Stromal cell of bone marrow (primary cell): ENCODE measurements around the gene FSTL4.

Source experiments
- DNase-seq: peaks from one replicate; pipeline ENCODE4 v3.0.0-alpha.2; 2012; ENCODE audit warnings: low read depth

FSTL4 gene

DNA sequence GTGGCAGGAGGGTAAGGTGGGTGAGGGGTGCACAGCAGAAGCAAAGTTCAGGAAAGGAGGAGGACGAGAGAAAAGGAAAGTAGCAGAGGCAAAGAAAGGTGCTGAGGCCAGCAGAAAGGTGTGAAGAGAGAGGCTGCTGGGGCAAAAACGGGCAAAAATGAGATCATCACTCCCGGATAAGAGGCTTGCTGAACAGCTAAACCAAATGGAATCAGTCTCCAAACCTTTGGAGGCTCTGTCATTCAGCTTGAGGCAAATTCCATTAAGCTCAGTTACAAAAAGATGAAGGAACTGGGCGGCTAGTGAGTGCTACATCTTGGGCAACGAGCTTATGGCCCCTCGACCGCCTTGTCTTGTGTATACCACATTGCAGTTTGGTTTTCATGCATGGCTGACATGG is 136.4 kb downstream of the FSTL4 start:
- DNase-seq, result no peak

DNA sequence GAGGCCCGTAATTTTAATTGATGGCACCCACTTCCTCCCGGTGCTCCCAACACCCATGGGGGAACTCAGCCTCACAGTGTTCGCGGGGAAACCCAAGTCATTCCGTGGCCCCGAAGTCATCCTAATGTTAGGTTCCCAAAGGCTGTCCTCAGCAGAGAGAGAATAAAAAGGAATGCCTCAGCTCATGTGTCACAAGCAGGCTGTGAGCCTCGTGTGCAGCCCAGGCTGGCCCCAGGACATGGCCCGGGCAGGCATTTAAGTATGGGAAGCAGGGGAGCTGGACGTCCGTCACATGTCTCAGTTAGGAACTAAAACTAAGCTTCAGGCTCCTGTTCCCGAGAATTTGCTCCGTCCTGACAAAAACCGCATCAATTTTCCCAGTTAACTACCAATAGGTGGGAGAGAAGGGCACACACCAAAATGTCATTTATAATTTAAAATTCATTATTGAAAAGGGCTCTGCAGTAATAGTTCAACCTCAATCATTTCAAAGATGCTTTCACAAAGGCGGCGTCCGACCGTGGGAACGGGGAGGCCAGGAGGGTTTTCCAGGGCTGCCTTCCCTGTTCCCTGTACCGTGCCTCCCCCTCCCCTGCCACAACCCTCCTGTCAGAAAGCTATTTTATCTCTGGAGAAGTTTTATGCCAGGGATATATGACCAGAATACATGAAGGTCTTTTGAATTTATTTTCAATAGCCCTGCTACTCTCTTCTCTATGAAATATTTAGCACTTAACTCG is 137.3 kb downstream of the FSTL4 start:
- no peak for DNase-seq

DNA sequence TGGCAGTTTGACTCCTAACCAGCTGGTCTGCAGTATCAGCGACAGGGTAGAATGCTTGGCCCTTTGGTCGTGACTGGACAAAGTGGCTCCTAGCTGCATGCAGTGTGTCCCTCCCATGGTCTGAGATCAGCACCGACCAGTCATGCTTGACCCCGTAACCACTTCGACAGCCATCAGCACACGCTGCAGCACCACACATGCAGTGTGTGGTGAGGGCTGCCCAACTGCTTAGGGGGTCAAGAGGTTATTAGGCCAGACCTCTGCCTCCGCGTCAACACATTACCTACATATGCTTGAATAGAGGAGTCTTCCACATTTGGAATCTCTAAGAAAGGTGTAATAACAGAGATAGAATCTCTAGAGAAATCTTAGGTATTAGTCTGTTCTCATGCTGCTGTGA is 139.1 kb downstream of the FSTL4 start:
- no peak for DNase-seq

DNA sequence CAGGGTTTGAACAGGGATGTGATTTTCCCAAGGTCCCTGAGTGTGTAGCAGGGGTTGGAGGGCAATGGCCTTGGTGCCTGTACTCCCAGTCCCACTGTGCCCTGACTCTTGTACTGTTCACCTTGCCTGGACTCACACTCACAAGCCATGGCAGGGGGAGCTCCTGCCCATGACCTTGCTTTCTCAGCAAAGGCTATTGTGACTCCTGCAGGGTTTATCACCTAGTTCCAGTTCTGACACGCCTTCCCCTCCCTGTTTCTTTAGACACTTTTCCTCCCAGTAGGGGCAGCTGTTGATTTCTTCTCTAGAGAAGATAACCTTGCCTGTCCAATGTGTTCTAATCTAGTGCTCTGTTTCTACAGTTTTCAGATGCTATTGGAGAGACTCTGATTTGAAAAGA is 139.5 kb downstream of the FSTL4 start:
- DNase-seq, result no peak

DNA sequence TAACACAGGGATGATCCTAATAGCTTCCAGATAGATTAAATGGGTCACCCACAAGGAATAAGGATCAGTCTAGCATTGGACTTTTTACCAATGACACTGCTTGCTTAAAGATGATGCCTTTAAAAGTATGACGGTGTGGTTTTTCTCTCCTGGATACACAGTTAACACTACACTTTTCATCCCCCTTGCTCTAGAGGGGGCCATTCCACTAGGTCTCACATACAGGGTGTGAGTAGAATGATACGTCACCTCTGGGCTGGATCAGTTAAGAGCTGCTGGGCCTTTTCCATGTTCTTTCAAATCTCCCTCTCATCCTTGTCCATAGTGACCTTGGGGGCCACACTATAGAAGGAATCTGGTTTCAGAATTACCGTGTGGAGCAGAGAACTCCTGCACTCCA is 140.6 kb downstream of the FSTL4 start:
- DNase-seq, result no peak

DNA sequence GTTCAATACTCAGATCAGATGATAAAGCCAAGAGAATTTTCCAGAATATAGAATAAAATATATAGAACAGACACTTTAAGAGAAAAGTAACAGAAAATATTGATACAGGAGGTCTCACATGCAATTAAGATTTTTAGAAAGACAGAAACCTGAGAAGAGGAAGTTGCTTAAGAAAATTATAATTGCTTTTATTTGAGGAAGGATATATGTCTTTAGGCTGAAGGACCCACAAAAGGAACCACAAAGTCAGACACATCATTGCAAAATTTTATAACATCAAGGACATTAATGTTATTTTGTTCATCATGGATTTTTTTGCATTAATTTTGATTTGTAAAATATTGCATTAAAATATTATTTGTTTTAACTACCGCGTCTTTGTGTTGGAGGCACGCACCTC is 141.5 kb downstream of the FSTL4 start:
- no peak for DNase-seq

DNA sequence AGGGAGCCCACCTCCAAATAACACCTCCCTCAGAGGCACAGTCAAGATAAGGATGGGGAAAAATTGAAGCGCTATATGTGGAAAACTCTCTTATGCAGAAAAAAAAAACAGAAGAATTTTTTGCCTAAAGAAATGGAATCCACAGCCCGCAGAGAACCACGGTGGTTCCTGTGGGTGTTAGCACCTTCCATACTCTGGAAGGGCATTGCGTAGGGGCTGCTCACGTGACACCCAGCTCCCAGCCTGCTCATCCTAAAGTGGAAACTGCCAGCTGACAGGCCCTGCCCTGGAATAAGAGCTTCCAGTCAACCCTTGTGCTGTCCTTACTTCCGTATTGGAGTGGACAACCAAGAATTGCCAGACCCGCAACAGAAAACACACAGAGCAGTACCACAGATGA is 142.5 kb downstream of the FSTL4 start:
- no peak for DNase-seq

DNA sequence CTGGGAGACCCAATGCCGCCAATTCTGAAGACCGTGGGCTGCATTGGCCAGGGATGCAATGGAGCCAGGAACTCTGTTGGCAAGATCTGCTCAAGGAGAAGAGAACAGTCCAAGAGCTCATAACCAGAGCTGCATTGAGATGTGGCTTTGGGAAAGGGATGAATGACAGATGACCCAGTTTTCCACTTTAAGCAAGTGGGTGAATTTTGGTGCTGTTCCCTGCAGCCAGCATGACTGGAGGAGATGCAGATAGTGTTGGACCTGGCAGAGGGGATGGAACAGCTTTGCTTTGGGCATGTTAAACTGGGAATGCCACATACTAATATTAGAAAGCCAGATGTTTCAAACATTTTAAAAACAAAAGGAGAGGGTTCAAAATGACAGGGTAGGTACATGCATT is 143.1 kb downstream of the FSTL4 start:
- DNase-seq, result no peak

DNA sequence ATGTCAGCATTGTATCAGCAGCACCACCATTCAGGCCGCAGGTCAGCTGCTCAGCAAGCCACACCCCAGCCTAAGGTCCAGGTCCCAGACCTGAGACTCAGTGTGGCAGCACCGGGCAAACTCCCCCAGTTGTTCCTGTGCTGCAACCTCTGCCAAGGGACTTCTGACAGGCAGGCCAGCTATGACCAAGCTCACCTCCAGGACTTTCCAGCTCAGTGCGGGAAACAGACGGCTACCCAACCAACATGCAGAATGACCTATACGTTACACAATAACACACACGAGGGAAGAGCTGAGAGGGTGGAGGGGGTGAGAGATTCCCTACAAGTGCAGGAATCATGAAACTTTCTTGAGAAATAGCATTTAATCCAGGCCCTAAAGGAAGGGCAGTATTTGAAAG is 143.7 kb downstream of the FSTL4 start:
- DNase-seq, result no peak

DNA sequence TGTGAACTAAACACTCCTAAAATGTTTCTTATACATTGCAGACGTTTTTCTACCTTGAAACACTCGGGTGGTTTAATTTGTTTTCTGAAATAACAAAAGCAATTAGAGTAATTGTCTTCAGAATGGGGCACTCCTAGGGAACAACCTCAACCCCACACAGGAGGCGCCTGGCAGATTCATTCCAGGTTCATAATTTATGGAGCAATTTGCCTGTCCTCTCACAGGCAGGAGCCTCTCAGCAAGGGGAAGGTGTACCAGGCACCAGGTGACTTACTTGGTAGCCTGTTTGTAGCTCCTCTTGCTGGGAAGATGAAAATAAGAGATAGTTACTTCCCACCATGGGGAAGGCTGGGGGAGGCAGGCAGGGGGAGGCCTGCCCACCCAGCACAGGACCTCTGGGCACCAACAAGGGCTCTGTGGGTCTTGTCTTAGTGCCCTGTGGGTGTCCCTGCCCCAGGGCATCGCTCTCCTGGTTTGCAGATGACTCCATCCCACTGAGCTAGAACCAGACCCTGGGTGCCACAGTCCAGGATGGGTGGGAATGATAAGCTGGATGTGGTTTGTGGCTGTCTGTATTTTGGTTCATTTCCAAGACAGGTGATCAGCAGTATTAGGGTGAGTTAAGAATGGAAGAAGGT is 144.4 kb downstream of the FSTL4 start:
- DNase-seq, result no peak

DNA sequence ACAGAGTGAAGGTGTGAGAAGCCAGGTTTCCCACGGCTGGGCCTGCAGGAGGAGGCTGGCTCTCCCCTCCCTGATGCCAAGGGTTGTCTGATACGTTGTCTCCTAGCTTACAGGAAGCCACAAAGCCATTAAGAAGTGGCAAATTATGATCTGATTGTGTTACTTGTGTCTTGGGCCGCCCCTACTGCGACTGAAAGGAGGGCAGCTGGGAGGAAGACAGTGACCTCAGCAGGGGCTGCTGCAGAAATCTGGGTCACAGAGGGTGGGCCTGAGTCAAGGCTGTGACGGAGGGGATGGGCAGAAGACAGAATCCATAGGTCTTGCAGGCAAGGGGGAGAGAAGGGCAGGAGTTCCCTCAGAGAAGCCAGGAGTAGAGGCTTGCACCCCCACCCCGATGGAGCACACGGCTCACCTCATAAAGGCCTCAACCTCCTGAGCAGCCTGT is 145.0 kb downstream of the FSTL4 start:
- DNase-seq, result no peak

DNA sequence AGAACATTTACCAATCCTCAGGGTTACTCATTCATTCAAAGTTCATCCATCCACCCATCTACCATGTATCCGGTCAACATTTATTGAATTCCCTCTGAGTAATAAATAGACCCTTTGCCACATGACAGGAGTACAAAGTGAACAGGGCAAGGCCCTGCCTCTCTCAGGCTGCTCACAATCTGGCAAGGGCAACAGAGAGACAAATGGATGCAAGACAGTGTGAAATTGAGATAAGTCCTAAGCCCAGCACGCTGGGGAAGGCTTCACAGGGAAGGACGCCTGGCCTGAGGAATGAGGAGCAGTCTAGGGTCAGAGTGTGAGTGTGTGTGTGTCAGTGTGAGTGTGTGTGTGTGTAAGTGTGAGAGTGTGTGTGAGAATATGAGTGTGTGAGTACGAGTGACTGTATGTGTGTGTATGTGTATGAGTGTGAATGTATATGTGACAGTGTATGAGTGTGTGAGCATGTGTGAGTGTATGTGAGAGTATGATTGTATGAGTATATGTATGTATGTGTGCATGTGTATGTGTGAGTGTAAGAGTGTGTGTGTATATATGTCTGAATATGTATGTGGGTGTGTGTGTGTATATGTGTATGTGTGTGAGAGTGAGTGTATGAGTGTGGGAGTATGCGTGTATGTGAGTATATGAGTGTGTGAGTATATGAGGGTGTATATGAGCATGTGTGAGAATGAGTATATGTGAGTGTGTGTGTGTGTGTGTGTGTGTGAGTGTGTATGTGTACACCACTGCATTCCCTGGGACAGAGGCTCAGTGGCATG is 145.6 kb downstream of the FSTL4 start:
- no peak for DNase-seq

DNA sequence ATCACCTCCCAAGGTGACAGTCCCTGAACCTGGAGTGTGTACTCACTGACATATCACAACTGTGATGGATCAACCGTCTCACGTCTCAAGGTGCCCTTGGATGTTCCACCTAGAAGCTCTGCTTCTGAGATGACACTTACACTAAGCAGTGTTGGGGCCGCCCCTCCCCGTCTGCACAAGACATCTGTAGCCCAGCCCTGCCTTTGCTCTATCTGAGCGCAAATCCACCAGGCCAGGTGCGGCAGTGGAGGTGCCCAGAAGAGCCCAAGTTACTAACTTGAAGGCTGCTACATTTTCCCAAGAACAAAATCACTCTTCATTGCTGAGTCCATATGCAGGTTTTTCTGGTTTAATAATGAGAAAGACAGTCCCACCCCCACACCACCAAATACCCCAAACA is 148.3 kb downstream of the FSTL4 start:
- no peak for DNase-seq

DNA sequence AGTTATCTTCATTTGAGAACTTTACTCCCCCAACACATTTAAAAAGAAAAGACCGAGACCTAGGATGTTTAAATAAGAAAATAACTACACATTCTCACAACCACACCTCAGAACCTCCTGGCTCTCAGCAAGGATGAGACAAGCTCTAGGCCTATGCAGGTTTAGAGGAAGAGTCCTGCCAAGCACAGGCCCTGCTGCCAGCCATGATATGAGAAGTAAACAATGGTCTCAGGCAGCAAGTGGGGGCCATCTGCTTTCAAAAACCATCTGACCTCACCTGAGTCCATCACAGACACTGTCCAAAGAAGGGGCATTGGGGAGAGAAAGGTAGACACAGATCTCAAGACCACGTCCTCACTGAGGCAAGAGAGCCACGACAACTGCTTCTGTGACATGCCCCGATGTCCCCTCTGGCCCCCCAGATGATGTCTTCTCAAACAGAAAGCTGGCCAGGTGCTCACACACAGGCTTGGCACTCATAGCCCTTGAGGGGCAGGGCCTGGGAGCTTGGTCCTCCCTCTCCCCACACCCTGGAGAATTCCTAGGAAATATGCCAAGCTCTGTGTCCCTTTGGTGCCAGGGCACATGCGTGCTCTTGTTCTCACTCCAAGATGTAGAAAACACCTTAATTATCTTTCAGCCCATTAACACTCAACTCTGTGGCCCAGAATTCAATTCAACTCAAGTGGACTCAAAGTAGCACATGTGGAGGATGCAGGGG is 150.4 kb downstream of the FSTL4 start:
- no peak for DNase-seq

DNA sequence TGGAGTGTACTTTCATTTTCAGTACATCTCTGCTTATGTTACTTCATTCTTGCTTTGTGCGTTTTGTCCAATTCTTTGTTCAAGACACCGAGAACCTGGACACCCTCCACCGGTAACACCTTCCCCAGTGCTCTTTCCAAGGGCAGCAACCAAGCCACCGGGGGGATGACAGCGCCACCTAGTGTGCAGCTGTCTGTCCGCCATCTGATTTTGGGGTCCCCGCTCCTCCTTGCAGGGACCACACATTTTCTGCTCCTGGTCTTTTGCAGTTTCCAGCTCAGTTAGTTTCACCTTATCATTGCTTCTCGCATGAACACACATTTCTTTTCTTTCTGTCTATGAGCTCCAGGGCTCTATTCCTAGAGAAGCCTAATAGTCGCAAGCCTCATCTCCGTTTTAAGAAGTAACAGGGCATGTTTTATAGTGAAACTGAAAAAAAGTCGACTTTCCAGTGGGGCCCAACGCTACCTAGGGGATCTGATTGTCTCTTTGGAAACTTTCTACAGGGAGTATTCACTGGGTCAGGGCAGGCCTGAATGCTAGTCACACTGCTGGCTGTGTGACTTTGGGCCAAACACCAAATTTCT is 152.1 kb downstream of the FSTL4 start:
- no peak for DNase-seq

DNA sequence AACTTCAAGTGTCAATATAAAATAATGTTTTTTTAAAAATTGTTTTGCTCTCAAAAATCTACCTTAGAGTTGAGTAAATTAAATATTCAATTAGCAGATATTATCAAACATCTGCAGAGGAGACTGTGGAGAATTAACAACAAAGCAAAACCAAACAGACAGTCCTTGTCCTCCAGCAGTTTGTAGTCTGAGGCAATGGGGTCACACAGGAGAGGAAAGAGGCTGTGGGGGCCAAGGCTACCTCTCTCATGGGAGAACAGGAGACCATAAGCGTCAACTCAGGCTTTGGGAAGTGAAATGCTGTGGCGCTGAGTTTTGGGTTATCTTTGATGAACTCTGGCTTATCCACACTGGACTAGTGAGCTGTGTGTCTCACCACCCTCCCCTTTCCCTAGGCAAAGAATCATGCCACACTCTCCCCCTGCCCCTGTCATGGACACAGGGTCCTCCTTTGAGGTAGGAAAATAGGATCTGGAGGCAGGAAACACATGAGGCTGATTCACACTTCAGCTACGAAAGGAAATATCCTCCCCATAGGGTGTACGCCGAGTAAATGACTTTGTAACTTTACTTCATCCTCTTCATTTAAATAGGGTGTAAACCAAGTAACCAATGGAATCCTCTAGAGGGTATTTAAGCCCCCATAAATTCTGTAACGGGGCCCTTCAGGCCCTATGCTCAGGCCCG is 152.7 kb downstream of the FSTL4 start:
- no peak for DNase-seq

DNA sequence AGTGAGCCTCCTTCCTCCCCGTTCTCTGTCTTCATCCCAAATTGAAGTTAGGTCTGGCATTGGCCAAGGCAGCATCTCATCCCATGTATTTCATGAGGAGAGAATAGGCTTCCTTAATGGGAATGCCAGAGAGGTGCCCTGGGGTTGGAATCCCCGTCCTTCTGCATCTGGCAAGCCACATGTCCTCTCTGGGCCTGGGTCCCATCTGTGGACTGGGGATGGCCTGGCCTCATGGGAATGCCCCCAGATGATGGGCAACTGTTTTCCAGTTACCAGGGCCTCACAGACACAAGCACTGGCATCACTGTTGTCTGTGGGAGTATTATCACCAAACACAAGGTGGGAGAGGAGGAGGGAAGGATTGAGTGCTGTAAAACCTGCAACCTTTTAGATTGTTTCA is 153.9 kb downstream of the FSTL4 start:
- DNase-seq, result no peak

DNA sequence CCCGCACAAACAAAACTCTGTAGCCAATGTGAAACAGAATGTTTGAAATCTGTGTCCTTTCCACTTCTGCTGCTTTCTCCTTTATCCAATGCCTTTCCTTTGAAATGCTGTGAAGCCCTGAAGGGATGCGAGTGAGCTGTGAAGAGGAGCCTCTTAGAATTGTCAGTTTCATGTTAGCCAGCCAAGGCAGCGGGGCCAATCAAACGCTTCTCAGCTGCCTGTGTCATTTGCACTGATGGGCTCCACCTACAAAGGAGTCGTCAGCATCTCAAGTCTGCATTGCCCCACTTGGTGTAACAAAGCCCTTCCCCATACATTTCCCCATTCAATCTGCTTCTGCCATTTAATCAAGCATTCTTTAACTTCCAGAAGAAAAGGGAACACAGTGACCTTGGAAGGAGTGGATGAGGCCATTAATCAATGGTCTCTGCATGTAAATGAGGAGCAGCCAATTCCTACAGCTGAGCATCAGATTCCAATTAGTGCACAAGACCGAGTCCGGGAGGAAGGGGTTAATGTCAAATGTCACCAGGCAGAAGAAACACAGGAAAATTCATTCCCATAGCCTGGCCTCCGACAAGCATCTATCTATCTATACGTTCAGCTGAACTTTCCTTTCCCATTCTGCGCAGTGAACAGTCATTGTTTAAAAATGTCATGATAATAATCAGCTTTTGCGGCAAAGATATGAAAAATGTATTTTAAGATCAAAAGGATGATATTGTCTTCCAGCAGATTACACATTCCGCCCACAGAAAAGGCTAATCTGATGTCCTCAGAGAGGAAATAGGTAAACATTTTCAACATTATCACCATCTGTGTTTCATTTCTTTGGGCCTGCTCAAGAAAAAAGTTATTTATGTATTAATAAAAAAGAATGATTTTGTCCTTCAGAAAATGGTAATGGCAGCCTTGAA is 154.6 kb downstream of the FSTL4 start:
- no peak for DNase-seq

DNA sequence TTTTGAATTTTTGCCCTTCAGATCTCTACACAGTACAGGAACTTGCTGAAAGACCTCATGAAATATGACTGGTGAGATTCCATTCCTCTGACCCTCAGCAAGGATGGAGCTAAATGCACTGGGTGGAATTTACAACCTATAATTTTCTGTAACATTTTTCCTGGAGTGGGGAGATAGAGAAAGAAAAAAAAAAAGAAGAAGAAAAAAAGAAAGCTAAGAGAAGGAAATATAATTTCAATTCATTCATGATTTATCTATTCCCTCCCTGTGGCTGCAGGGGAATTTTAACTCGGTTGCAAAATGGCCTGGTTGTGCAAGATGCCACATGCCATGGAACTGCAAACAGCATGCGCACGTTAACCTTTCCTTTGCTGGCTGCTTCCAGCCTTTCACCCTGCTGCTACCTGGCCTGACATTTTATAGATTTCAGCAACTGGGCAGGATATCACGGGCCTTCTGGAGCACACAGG is 155.4 kb downstream of the FSTL4 start:
- no peak for DNase-seq

DNA sequence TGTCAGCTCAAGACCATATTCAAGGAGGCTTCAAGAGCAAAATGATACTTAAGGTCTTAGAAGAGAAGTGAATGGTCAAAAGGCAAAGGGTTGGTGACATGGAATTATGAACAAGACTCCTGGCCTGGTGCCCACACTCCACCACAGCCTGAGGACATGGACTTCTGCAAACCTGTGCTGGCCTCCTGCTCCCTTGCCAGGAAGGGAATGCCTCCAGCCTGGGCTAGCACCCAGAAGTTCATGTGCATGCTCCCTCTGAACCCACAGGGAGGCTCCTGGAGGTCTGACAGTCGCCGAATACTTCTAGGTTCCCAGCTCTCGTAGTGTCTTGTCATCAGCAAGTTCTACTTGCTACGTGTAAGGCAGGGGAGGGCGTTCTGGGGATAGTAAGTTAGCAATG is 156.7 kb downstream of the FSTL4 start:
- no peak for DNase-seq
